ENCODE data around the gene FAM169A. TPM values are rescaled to one million over a fixed set of nuclear protein-coding genes. Genes with fewer than 3 reads are reported as not detected.

The FAM169A gene
- total and polyA plus RNA-seq, 10 of the 15 experiments (the other 5 are each of a cell fraction or from before 2014, with no cell fraction given) = 0.37 to 15.4 (median 4.7) TPM

DNA sequence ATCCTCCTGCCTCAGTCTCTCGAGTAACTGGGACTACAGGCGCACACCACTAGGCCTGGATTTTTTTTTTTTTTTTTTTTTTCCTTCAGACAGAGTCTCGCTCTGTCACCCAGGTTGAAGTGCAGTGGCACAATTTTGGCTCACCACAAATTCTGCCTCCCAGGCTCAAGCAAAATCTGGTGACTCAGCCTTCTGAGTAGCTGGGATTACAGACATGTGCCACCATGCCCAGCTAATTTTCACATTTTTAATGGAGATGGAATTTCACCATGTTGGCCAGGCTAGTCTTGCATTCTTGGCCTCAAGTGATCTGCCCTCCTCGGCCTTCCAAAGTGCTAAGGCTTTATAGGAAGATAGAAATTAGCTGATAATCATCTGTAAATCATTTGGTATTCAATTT lies 55.3 kb downstream of the FAM169A start:
- Histone ChIP-seq H3K4me3 (no peak overlapping the region), H3K9me3 (replicated peaks; ENCODE audit: control insufficient read depth, insufficient read depth, low read length) (no peaks in the 10 kb centered on the region), H3K79me2 (ENCODE audit: control insufficient read depth, insufficient read depth, low read length) (no peaks in the 10 kb centered on the region), H3K4me1 (ENCODE audit: control insufficient read depth, insufficient read depth, low read length) (no peaks in the 10 kb centered on the region), H3K9ac (ENCODE audit: control insufficient read depth, insufficient read depth, low read length) (no peak overlapping the region), H3K27ac (ENCODE audit: control insufficient read depth, insufficient read depth) (no peak overlapping the region), H3K36me3 (ENCODE audit: control insufficient read depth in 2 of 2, insufficient read depth in 2 of 2, low read length in 1 of 2) (no peaks in the 10 kb centered on the region), H3K4me2 (ENCODE audit: control insufficient read depth, insufficient read depth) (no peak overlapping the region), H3K27me3 (replicated peaks in 1 of 2; ENCODE audit: control insufficient read depth in 2 of 2, insufficient read depth in 2 of 2, low read length in 1 of 2) (no peaks in the 10 kb centered on the region), H4K20me1 (ENCODE audit: control insufficient read depth, insufficient read depth) (no peaks in the 10 kb centered on the region), H2AFZ (ENCODE audit: control insufficient read depth, low read depth, low read length) (no peak overlapping the region)
- BruUV-seq (replicated peaks) = no TSS peak
- intact Hi-C loops (cut with micrococcal nuclease; ENCODE audit: unreplicated experiment) = no loop called here
- ChIA-PET CTCF (no interaction called here), POLR2A (interaction anchor here (0.7 kb wide), 1 partner anchor 700 kb away, joined by 4 read pairs; the partner anchor contains the start of gene CERT1), SMC1A (ENCODE audit: uncharacterized antibody, unreplicated experiment) (no interaction called here), RAD21 (ENCODE audit: unreplicated experiment) (no interaction called here)
- FAIRE-seq (no peak), DNase-seq (ENCODE audit: low read depth, low spot score) (no peak), ATAC-seq (no peak)
- in situ Hi-C loops (cut with MboI) = no loop called here
- TF ChIP-seq MXI1 (IDR thresholded peaks at IDR 0.05; ENCODE audit: low read depth, low read length) (no peak), NFYB (IDR thresholded peaks at IDR 0.05; ENCODE audit: insufficient read depth, low read depth, low read length) (no peak), RBBP5 (conservative IDR thresholded peaks at IDR 0.05) (no peak), SIX5 (IDR thresholded peaks at IDR 0.05; ENCODE audit: low read depth, low read length, severe bottlenecking) (no peak), CREM (IDR thresholded peaks at IDR 0.05; ENCODE audit: low read depth) (no peak), LARP7 (IDR thresholded peaks at IDR 0.05) (no peak), FOXM1 (IDR thresholded peaks at IDR 0.05; ENCODE audit: low read depth, low read length) (no peak), MYB (IDR thresholded peaks at IDR 0.05; ENCODE audit: borderline replicate concordance, low read depth, low read length) (no peak), TAF1 (IDR thresholded peaks at IDR 0.05; ENCODE audit: borderline replicate concordance, low read depth, low read length) (no peak), KDM1A (IDR thresholded peaks at IDR 0.05; ENCODE audit: borderline replicate concordance) (no peak), FOS (IDR thresholded peaks at IDR 0.05; ENCODE audit: borderline replicate concordance, extremely low read depth, insufficient read length) (no peak), IRF4 (IDR thresholded peaks at IDR 0.05; ENCODE audit: low read depth, low read length) (no peak), GATAD2B (conservative IDR thresholded peaks at IDR 0.05; ENCODE audit: low read depth) (no peak), IKZF2 (IDR thresholded peaks at IDR 0.05) (no peak), TARDBP (IDR thresholded peaks at IDR 0.05; ENCODE audit: borderline replicate concordance) (no peak), SIN3A (IDR thresholded peaks at IDR 0.05; ENCODE audit: low read depth, low read length) (no peak), STAT3 (IDR thresholded peaks at IDR 0.05; ENCODE audit: low read depth, low read length) (no peak), HCFC1 (IDR thresholded peaks at IDR 0.05; ENCODE audit: low read length) (no peak)
- TF ChIP-seq, protein P1, sequence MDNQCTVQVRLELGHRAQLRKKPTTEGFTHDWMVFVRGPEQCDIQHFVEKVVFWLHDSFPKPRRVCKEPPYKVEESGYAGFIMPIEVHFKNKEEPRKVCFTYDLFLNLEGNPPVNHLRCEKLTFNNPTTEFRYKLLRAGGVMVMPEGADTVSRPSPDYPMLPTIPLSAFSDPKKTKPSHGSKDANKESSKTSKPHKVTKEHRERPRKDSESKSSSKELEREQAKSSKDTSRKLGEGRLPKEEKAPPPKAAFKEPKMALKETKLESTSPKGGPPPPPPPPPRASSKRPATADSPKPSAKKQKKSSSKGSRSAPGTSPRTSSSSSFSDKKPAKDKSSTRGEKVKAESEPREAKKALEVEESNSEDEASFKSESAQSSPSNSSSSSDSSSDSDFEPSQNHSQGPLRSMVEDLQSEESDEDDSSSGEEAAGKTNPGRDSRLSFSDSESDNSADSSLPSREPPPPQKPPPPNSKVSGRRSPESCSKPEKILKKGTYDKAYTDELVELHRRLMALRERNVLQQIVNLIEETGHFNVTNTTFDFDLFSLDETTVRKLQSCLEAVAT (IDR thresholded peaks at IDR 0.05) = no peak
- WGBS (ENCODE audit: insufficient coverage, insufficient replicate concordance, low lambda C conversion rate, missing lambda C conversion rate) = 35% methylated on average over 3 of the region's 4 CpGs
